ENCODE measurements around the gene SCAMP2.

Gene SCAMP2

GRCh38 chr15:74794970-74795349 is 78.2 kb downstream of the SCAMP2 start:
- no peak for DNase-seq (ENCODE audit: low spot score)

- DNase-seq (ENCODE audit: low spot score), result no peak
Observed at GRCh38 chr15:74794248-74794969, 78.8 kb downstream of the SCAMP2 start.
